ENCODE data around the gene COX6B2.

COX6B2 gene

GRCh38 chr19:55311797-55312196 lies 42.7 kb downstream of the COX6B2 start:
- DNase-seq: no peak

- DNase-seq: no peak
Measured at GRCh38 chr19:55311397-55311796, 43.1 kb downstream of the COX6B2 start.

- DNase-seq: no peak
Measured at GRCh38 chr19:55310498-55310897, 44.0 kb downstream of the COX6B2 start.

- DNase-seq: no peak
Measured at GRCh38 chr19:55309448-55309847, 45.1 kb downstream of the COX6B2 start.

- no peak for DNase-seq
Measured at GRCh38 chr19:55308281-55308680, 46.2 kb downstream of the COX6B2 start.

- DNase-seq: no peak
Measured at GRCh38 chr19:55306712-55307111, 47.8 kb downstream of the COX6B2 start.

GRCh38 chr19:55305983-55306562 lies 48.4 kb downstream of the COX6B2 start:
- no peak for DNase-seq

- DNase-seq: peak; percentile 37 to 49
Measured at GRCh38 chr19:55305491-55305890, 49.0 kb downstream of the COX6B2 start.

- DNase-seq: no peak
Measured at GRCh38 chr19:55304980-55305379, 49.5 kb downstream of the COX6B2 start.

- no peak for DNase-seq
Measured at GRCh38 chr19:55304279-55304978, 50.1 kb downstream of the COX6B2 start.

- DNase-seq: no peak
Measured at GRCh38 chr19:55303477-55303876, 51.0 kb downstream of the COX6B2 start.

- DNase-seq: no peak
Measured at GRCh38 chr19:55302318-55302703, 52.2 kb downstream of the COX6B2 start.

GRCh38 chr19:55301459-55302317 lies 52.8 kb downstream of the COX6B2 start:
- DNase-seq: peak; percentile 92 to 96

- DNase-seq: no peak
Measured at GRCh38 chr19:55300886-55301458, 53.5 kb downstream of the COX6B2 start.

GRCh38 chr19:55299991-55300390 lies 54.5 kb downstream of the COX6B2 start:
- no peak for DNase-seq

Measured in activated CD4-positive, alpha-beta T cell treated with anti-CD3 and anti-CD28 coated beads for 4 hours (primary cell).